ENCODE measurements around the gene ESYT2.

The ESYT2 gene

DNA sequence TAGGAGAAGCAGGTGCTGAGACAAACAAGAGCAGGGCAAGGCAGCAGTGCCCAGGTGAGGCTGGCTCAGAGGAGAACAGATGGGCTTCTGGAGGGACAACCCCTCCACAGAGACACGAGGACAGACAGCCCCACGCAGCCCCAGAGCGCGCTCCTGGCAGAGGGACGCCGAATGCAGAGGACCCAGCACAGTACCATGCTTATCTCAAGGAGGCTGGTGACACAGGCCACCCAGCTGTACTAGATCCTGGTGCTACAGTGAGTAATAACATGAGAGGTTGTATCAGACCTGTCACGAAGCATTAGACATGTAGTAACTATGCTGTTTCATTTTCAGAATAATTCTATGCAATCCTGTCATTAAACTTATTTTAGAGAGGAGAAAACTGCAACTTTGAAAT lies 64.3 kb downstream of the ESYT2 start:
- in situ Hi-C loops (cut with MboI; ENCODE audit: low sequenced_read_pairs, unreplicated experiment), result no loop called here
- no peak for DNase-seq (ENCODE audit: low spot score)
- TF ChIP-seq, protein P1, sequence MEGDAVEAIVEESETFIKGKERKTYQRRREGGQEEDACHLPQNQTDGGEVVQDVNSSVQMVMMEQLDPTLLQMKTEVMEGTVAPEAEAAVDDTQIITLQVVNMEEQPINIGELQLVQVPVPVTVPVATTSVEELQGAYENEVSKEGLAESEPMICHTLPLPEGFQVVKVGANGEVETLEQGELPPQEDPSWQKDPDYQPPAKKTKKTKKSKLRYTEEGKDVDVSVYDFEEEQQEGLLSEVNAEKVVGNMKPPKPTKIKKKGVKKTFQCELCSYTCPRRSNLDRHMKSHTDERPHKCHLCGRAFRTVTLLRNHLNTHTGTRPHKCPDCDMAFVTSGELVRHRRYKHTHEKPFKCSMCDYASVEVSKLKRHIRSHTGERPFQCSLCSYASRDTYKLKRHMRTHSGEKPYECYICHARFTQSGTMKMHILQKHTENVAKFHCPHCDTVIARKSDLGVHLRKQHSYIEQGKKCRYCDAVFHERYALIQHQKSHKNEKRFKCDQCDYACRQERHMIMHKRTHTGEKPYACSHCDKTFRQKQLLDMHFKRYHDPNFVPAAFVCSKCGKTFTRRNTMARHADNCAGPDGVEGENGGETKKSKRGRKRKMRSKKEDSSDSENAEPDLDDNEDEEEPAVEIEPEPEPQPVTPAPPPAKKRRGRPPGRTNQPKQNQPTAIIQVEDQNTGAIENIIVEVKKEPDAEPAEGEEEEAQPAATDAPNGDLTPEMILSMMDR (IDR thresholded peaks at IDR 0.05; ENCODE audit: borderline replicate concordance, control extremely low read depth, extremely low read depth, insufficient read depth, missing control alignments), result no peak

DNA sequence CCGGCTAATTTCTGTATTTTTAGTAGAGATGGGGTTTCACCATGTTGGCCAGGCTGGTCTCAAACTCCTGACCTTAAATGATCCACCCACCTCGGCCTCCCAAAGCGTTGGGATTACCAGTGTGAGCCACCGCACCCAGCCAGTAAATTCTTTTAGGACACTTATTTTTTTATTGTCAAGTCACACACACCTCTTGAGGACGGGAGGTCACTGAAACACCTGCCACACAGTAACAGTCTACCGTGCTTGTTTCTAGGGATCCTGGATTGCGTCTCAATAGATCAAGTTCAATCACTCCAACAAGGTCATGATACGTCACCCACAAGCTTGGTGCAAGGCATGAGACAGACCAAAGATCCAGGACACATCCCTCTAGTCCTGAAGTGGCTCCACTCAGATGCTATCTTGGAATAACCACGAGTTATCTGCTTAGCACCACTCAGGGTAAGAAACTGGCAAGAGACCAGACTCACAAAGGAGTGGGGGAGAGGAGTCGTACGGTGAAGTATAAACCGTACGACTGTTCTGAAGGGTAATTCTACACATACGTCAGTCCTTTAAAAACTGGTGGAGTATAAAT lies 65.8 kb downstream of the ESYT2 start:
- in situ Hi-C loops (cut with MboI; ENCODE audit: low sequenced_read_pairs, unreplicated experiment), result no loop called here
- no peak for DNase-seq (ENCODE audit: low spot score)
- TF ChIP-seq, protein P1 (IDR thresholded peaks at IDR 0.05; ENCODE audit: borderline replicate concordance, control extremely low read depth, extremely low read depth, insufficient read depth, missing control alignments), result no peak

DNA sequence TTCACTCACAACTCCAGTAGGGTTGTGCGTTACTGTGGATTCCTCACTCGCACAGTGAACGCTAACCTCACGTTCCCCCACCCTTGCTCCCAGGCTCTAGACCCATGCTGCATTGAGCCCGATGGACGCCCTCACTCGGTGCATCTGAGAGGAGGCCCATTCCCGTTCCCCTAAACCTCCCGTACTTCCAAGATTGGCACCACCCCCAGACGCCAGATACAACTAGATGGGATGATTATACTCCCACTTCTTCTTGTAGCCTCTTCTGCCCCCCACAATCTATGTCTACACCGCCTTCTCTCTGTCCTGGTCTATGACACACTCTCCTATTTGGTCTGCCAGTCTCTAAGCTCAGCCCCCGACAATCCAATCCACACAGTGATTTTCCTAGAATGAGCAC lies 67.4 kb downstream of the ESYT2 start:
- TF ChIP-seq, protein P1 (IDR thresholded peaks at IDR 0.05; ENCODE audit: borderline replicate concordance, control extremely low read depth, extremely low read depth, insufficient read depth, missing control alignments), result no peak
- in situ Hi-C loops (cut with MboI; ENCODE audit: low sequenced_read_pairs, unreplicated experiment), result no loop called here
- no peak for DNase-seq (ENCODE audit: low spot score)

DNA sequence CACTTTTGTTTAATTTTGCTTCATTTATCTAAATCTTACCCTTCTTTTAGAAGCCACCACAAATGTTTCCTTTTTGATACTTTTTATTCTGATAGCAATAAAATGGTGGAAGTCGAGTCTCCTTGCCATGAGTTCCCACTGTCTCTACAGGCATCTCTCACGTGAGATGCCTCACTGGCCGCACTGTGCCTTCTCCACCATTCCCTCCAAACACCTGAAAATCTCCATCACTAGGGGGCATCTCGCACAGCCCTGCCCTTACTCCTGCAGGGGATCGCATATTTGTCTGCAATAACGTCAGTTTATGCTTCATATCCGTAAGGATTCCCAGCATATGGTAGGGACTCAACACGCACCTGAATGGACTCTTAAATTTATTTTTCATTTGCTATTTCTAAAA lies 68.4 kb downstream of the ESYT2 start:
- no peak for DNase-seq (ENCODE audit: low spot score)
- in situ Hi-C loops (cut with MboI; ENCODE audit: low sequenced_read_pairs, unreplicated experiment), result no loop called here
- TF ChIP-seq, protein P1 (IDR thresholded peaks at IDR 0.05; ENCODE audit: borderline replicate concordance, control extremely low read depth, extremely low read depth, insufficient read depth, missing control alignments), result no peak

DNA sequence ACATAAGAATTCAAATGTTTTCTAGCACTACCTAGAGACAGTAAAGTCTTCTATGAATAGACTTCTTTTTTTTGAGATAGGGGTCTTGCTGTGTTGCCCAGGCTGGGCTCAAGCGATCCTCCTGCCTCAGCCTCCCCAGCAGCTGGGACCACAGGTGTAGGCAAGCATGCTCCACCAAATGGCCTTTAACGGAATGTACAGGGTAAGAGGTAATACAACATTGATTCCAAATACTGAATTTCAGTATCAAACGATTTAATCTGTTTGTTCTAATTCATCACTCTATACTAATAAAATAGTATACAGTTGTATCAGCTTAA lies 68.9 kb downstream of the ESYT2 start:
- in situ Hi-C loops (cut with MboI; ENCODE audit: low sequenced_read_pairs, unreplicated experiment), result no loop called here
- no peak for DNase-seq (ENCODE audit: low spot score)
- TF ChIP-seq, protein P1 (IDR thresholded peaks at IDR 0.05; ENCODE audit: borderline replicate concordance, control extremely low read depth, extremely low read depth, insufficient read depth, missing control alignments), result no peak

DNA sequence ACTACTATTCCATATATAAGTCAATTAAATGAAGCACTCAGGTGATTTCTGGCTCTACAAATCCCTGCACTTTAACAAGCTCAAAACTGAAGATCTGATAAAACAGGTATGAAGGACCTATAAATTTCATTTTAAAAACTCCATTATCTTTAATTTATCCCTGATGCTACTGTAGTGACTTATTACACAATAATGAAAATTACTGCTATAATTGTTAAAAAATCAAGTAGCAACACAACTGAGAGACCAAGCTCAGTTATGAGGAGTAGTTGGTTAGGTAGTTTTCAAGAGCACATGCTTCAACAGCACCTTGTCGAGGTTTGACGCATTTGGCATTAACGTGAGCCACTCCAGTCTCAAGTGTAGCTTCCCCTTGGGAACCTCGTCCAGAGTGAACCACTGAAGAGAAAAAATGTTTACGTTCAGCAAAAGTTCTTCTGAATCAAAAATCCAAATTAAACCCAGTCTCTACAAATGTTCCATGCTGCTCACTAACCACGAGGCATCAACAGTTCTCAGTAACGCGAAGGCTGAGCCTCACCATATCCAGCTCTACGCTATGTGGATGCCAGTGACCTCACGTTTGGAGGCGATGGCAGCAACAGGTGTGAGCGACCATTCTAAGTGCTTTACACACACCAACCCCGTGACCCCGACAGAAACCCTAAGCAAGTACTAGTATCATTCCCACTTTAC lies 69.4 kb downstream of the ESYT2 start:
- TF ChIP-seq, protein P1 (IDR thresholded peaks at IDR 0.05; ENCODE audit: borderline replicate concordance, control extremely low read depth, extremely low read depth, insufficient read depth, missing control alignments), result no peak
- in situ Hi-C loops (cut with MboI; ENCODE audit: low sequenced_read_pairs, unreplicated experiment), result no loop called here
- DNase-seq (ENCODE audit: low spot score), result no peak

All from GM13976 (cell line).